ENCODE results near the gene KIF13A. TPM values are rescaled to one million over a fixed set of nuclear protein-coding genes. Genes with fewer than 3 reads are reported as not detected.
"Not testable (repeated sequence)": the region's sequence is repeated elsewhere in the genome, so short reads cannot be mapped to it uniquely, and the experiment has no call there.

The KIF13A gene
- total RNA-seq, 4 donors from 2014 or later = 63.8 to 86.3 (median 78.2) TPM

GRCh38 chr6:17861361-17861760 is 126.1 kb downstream of the KIF13A start:
- WGBS = 91% methylated on average over 1 of the region's 1 CpG
- no peak for DNase-seq (ENCODE audit: extremely low spot score)
- H3K4me1 ChIP-seq = peaks cover 26 to 57% (median 50%) of the 10 kb centered on the region in 4 donors
- intact Hi-C loops (cut with DNase I) = no loop called here
- no peaks in the 10 kb centered on the region for H3K9me3 ChIP-seq
- no peaks in the 10 kb centered on the region for H3K36me3 ChIP-seq
- no peak overlapping the region for H3K4me3 ChIP-seq
- H3K27ac ChIP-seq (replicated peaks in 1 of 4) = peak overlapping the region in 1 of 4 donors; percentile 5
- H3K27me3 ChIP-seq = no peaks in the 10 kb centered on the region
- TF ChIP-seq EP300 (IDR thresholded peaks at IDR 0.05) (no peak), POLR2A (IDR thresholded peaks at IDR 0.05; ENCODE audit: low read depth) (no peak), POLR2AphosphoS5 (IDR thresholded peaks at IDR 0.05) (no peak), CTCF (IDR thresholded peaks at IDR 0.05) (no peak)

- Histone ChIP-seq H3K4me1 (peaks cover 15 to 42% (median 34%) of the 10 kb centered on the region in 4 donors), H3K27me3 (no peaks in the 10 kb centered on the region), H3K9me3 (no peaks in the 10 kb centered on the region), H3K36me3 (peaks cover 0 to 11% (median 5%) of the 10 kb centered on the region in 4 donors), H3K27ac (replicated peaks in 1 of 4) (peak overlapping the region in 2 of 4 donors; percentile 7 to 18), H3K4me3 (no peak overlapping the region)
- intact Hi-C loops (cut with DNase I) = no loop called here
- TF ChIP-seq EP300 (IDR thresholded peaks at IDR 0.05) (no peak), CTCF (IDR thresholded peaks at IDR 0.05) (no peak), POLR2AphosphoS5 (IDR thresholded peaks at IDR 0.05) (no peak), POLR2A (IDR thresholded peaks at IDR 0.05; ENCODE audit: low read depth) (no peak)
- WGBS = 87% methylated on average over 4 of the region's 4 CpGs
- no peak for DNase-seq (ENCODE audit: extremely low spot score)
These were observed 127.6 kb downstream of the KIF13A start for GRCh38 chr6:17859846-17860245.

DNA sequence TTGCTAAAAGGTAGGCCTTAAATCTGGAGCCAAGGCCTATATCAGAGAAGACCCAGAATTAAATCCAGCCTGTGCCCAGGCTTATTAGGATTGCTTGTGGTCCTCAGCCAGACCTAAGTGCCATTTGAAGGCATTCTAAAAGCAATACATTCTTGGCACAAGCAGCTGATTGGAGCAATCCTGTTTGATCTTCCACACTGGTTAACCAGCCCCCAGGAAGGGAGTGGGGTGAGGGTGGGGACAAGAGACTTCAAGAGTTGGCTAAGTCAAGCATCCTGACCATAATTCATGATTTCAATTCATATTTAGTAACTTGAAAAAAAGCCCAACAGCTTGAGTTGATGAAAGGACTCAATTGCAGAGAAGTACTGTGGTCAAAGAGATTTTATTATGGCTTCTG is 128.9 kb downstream of the KIF13A start:
- no peak for TF ChIP-seq EP300 (IDR thresholded peaks at IDR 0.05)
- TF ChIP-seq CTCF (IDR thresholded peaks at IDR 0.05) = no peak
- TF ChIP-seq POLR2AphosphoS5 (IDR thresholded peaks at IDR 0.05) = no peak
- TF ChIP-seq POLR2A (IDR thresholded peaks at IDR 0.05; ENCODE audit: low read depth) = no peak
- intact Hi-C loops (cut with DNase I) = no loop called here
- H3K27me3 ChIP-seq = no peaks in the 10 kb centered on the region

GRCh38 chr6:17857188-17857587 is 130.2 kb downstream of the KIF13A start:
- DNase-seq (ENCODE audit: extremely low spot score); H3K27me3 ChIP-seq; H3K9me3 ChIP-seq; H3K27ac ChIP-seq (replicated peaks in 1 of 4); H3K4me3 ChIP-seq; intact Hi-C loops (cut with DNase I): not testable (repeated sequence)
- peaks cover 4 to 29% (median 22%) of the 10 kb centered on the region in 4 donors for H3K4me1 ChIP-seq
- peaks cover 0 to 20% (median 6%) of the 10 kb centered on the region in 4 donors for H3K36me3 ChIP-seq
- WGBS = 93% methylated on average over 7 of the region's 7 CpGs

More for the DNA sequence above, 128.9 kb downstream of the KIF13A start:
- H3K4me3 ChIP-seq = no peak overlapping the region
- H3K9me3 ChIP-seq = no peaks in the 10 kb centered on the region
- H3K36me3 ChIP-seq = peaks cover 0 to 16% (median 6%) of the 10 kb centered on the region in 4 donors
- H3K4me1 ChIP-seq = peaks cover 2 to 30% (median 22%) of the 10 kb centered on the region in 4 donors
- no peak for DNase-seq (ENCODE audit: extremely low spot score)
- H3K27ac ChIP-seq (replicated peaks in 1 of 4) = no peak overlapping the region

- H3K36me3 ChIP-seq = peaks cover 0 to 20% (median 6%) of the 10 kb centered on the region in 4 donors
- H3K27me3 ChIP-seq = no peaks in the 10 kb centered on the region
- DNase-seq (ENCODE audit: extremely low spot score) = no peak
- no peak overlapping the region for H3K4me3 ChIP-seq
- 94% methylated on average over 3 of the region's 3 CpGs for WGBS
- no peaks in the 10 kb centered on the region for H3K9me3 ChIP-seq
- no peak overlapping the region for H3K27ac ChIP-seq (replicated peaks in 1 of 4)
- intact Hi-C loops (cut with DNase I) = no loop called here
- H3K4me1 ChIP-seq = peaks cover 6 to 38% (median 31%) of the 10 kb centered on the region in 4 donors
- TF ChIP-seq CTCF (IDR thresholded peaks at IDR 0.05) = no peak
- TF ChIP-seq POLR2AphosphoS5 (IDR thresholded peaks at IDR 0.05) = no peak
- no peak for TF ChIP-seq POLR2A (IDR thresholded peaks at IDR 0.05; ENCODE audit: low read depth)
- no peak for TF ChIP-seq EP300 (IDR thresholded peaks at IDR 0.05)
These were observed 131.1 kb downstream of the KIF13A start for GRCh38 chr6:17856306-17856705.
